DMS 273 (cell line): ENCODE results near the gene IFNGR1.
"Not testable (repeated sequence)": the region's sequence is repeated elsewhere in the genome, so short reads cannot be mapped to it uniquely, and the experiment has no call there.

Experiments used
- DNase-seq: peaks from one replicate; lab custom pipeline; 2025; ENCODE audit not compliant: unreplicated experiment; lab: John Stamatoyannopoulos, UW

Gene IFNGR1

GRCh38 chr6:137213813-137214212 is 5.4 kb downstream of the IFNGR1 start:
- DNase-seq: no peak

DNA sequence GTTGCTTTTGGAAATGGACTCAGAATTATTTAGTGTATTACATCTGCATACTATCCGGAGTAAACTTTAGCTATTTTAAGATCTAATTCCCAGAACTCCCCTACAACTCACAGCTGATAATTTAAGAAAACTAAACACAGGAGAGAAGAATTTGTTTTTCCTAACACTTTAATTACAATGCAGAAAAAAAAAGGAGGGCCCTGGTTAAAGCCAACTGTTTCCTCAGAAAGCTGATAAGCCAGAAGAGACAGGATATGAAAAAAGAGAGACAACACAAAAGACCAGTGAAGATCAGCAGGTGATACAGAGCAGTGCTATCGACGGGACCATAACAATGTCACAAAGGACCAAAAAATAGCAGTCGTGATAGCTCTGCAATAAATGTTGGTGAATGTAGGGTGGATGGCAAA is 5.8 kb downstream of the IFNGR1 start:
- no peak for DNase-seq

DNA sequence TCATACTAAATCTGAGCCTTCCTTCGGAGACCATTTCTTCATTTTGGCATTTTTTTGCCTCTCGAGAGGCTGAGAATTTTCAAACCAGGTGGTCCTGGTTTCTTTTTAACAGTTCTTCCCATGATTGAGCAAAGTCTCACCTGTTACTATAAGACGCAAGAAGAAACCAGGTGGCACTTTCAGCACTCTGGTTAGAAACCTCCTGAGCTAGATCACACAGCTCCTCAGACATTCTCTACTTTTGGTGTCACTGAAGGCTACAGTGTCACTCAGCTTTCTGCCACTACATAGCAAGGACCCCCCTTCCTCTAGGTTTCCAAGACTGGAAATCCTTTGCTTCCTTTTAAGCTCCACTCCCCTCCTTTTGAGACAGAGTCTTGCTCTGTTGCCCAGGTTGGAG is 7.3 kb downstream of the IFNGR1 start:
- no peak for DNase-seq

DNA sequence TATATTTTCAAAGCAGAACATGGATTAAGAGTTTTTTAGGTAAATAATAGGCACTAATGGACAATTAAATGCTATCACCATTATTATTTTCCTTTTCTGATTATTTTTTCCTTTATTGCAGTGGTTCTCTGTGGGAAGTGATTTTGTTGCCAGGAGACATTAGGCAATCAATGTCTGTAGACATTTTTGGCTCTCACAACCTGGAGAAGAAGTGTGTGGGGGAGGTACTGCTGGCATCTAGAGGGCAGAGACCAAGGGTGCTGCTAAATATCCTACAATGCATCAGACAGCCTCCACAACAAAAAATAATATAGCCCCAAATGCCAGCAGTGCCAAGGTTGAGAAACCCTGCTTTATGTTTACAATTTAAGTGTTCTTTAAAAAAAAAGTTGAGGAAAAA is 8.3 kb downstream of the IFNGR1 start:
- DNase-seq: no peak

DNA sequence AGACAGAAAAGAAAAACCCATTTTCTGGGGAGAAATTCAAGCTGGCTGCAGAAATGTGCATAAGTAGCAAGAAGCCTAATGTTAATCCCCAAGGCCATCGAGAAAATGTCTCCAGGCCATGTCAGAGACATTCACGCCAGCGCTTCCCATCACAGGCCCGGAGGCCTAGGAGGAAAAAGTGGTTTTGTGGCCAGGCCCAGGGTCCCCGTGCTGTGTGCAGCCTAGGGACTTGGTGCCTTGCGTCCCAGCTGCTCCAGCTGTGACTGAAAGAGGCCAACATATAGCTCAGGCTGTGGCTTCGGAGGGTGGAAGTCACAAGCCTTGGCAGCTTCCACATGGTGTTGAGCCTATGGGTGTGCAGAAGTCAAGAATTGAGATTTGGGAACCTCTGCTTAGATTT is 10.9 kb downstream of the IFNGR1 start:
- no peak for DNase-seq

DNA sequence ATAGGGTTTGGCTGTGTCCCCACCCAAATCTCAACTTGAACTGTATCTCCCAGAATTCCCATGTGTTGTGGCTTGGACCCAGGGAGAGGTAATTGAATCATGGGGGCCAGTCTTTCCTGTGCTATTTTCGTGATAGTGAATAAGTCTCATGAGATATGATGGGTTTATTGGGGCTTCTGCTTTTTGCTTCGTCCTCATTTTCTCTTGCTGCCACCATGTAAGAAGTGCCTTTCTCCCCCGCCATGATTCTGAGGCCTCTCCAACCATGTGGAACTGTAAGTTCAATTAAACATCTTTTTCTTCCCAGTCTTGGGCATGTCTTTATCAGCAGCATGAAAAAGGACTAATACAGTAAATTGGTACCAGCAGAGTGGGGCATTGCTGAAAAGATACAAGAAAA is 11.7 kb downstream of the IFNGR1 start:
- not testable (repeated sequence) for DNase-seq

- no peak for DNase-seq
Observed at GRCh38 chr6:137206577-137206976, 12.6 kb downstream of the IFNGR1 start.

DNA sequence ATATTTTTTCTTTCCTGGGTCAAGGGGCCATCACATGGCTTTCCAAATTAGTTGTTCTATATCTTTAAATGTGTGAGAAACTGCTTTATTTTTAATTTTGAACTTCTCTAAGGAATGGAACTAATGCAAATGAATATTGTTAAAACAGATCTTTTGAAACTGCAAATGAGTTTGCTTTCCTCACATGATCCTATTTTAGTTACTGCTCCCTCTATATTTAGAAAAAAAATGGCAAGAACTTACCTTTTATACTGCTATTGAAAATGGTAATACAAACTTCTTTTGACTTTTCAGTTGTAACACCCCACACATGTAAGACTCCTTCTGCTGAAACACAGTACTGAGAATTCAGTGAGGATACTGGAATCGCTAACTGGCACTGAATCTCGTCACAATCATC is 15.9 kb downstream of the IFNGR1 start:
- DNase-seq: no peak

DNA sequence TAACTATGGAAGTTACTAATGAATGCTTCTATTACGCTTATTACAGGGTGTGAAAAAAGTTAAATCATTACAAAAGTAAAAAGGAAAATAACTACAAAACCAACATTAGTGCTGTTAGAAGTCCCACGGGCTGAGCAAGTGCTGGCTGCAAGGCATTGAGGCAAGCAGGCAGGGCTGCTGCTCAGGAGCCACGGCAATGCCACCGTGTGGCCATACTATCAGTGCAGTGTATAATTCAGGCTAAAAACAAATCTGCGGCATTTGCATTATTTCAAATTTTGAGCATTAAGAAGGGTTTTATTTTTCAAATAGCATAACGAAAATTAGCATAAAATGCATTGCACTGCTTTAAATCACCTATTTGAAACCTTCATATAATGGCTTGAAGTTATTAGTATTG is 17.1 kb downstream of the IFNGR1 start:
- peak; percentile 33 for DNase-seq

DNA sequence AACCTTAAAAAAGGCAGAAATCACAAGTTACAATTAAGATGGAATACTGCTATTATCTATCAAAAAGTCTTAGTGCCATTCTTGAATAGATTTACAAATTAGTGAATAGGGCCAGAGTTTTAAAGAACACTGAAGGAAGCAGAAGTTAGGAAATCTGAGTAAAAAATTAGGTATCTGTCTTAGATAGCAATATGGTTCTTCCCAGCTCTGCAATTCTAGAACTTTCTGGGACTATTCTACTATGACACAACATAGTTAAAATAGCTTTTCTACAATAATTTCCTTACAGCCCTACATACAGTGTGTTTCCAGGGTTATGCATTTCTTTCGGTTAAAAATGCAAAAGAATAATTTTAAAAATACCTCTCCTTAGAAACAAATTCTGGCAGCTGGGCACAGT is 18.2 kb downstream of the IFNGR1 start:
- no peak for DNase-seq

DNA sequence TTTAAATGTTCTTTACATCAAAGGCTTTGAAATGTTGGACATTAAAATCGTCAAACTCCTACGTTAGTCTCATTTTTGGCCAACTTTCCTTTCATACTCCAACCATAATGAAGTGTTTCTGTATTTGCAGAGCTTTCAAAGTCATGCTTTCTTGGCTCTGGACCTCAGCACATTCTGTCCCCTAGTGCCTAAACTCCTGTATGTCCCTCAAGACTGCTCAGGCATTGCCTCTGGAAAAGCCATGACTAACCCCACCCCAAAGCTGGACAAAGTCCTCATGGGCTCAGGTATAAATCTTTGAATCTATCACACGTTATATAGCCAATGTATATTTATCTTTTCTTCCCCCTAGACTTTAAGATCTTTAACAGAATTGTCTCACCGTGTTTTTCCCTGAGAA is 18.9 kb downstream of the IFNGR1 start:
- no peak for DNase-seq

GRCh38 chr6:137197684-137198645 is 21.2 kb downstream of the IFNGR1 start:
- no peak for DNase-seq

DNA sequence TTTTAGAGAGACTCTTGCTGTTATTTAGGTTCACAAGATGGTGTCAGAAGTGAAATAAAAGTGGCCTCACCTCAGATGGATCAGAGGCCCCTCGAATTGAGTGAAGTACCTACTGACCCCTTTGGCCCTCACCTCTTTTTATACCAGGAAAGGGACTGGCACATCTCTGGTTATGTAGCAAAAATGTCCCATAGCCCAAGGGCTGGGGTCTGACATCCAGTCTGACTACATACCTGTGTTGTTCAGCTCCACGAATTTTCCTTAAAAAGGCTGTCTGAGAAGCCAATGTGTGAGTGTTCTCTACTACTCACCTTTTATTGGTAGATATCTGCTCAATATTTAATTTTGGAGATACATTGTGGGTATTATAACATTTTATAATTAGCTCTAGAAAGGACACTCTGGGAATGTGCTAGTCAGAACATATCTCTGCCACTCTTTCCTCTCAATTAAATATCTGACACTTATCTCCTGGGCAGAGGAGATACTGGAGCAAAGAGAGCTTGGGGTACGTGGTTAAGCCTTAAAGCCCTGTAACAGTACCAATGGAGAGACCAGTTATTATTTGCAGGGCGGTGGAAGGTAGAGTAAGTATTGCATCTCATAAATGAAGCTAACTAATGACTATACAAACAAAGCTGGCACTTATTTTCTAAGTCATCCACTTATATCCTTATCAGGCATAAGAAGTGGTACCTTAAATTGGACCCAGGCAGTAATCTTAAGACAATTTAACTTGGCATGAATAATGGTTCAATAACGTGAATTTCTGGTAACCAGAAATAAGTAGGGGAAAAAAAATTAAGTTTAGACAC is 25.7 kb downstream of the IFNGR1 start:
- no peak for DNase-seq

DNA sequence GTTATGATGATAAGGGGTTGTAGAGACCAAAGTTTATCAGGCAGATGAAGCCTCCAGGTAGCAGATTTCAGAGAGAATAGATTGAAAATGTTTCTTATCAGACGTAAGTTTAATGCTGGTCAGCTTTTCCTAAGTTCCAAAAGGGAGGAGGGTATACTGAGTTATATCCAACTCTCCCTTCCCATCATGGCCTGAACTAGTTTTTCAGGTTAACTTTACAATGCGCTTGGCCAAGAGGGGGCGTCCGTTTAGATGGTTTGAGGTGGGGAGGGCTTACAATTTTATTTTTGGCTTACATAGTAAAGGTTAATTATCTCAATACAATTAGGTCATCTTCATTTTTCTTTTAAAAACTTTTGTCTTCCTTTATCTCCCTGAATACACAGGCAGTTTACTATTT is 26.4 kb downstream of the IFNGR1 start:
- DNase-seq: no peak

DNA sequence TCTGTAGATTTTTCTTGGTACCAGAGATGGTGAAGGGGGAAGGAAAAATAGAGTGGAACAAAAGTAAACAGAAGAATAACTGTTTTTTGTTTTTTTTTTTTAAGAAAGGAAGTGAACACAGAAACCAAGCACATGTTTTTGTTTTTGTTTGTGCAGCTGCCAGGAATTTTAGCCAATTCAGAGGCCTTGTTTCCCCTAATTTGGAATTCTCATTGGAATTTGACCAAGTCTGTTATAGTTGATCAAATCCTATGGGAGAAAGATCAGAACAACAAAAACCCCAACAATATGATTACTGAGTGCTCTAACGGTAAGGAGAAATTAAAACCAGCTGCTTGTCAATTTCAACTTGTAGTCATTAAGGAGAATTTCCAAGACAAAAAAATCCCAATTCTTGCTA is 27.5 kb downstream of the IFNGR1 start:
- no peak for DNase-seq

DNA sequence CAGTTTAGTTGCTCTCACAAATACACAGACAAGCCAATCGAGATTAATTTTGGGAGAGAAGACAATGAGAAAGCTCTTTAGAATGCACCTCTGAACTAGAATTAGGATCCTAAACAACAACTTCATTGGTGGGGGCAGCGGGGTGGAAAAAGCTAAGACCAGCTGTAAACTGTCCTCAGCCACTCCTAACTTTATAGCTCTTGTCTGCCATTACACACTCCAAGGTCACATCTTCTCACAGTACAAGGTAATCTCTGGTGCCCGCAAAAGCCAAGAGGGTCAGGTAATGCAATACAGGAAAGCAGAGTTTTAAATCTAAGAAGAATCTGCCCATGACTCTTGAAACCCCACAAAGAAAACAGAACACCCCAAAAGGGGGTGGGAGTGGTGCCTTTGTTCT is 27.9 kb downstream of the IFNGR1 start:
- no peak for DNase-seq

DNA sequence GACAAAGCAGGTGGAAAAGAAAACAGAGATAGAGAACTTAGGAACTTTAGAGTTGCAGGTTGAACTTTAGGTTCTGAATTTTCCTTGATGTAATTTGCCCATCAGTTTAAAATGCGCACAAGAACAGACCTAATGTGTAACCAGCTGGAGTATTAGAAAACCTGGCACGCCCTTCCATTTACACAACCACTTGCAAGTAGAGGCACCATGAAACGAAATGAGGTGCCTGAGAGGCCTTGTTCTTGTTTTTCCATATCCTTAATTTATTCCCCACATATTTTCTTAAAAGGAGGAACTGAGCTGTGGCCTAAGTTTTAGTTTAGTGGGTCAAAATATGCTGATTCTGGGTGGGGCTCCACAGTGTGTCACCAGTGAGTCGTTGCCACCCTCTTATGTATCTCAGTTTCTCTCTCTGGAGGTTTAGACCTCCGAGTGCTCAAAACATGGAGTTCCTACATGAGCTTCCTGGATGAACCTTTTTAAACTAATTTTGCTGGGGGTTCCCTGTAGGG is 28.5 kb downstream of the IFNGR1 start:
- no peak for DNase-seq

DNA sequence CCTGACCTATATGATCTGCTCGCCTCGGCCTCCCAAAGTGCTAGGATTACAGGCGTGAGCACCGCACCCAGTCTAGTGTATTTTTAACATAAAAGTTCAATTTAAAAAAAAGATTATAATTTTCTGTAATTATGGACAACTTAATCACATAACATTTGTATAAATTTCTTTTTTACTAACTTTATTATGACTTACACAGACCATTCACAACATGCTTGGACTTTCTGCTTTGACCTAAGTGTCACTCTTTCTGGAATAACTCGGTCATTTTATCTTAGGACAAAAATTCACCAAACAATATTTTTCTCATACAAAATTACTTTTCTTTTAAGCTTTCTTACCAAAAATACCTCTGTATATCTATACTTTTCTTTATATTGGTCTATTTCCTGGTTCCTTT is 30.3 kb downstream of the IFNGR1 start:
- peak; percentile 72 for DNase-seq

GRCh38 chr6:137185290-137185689 is 33.9 kb downstream of the IFNGR1 start:
- no peak for DNase-seq

- no peak for DNase-seq
Observed at GRCh38 chr6:137182654-137183073, 36.5 kb downstream of the IFNGR1 start.

DNA sequence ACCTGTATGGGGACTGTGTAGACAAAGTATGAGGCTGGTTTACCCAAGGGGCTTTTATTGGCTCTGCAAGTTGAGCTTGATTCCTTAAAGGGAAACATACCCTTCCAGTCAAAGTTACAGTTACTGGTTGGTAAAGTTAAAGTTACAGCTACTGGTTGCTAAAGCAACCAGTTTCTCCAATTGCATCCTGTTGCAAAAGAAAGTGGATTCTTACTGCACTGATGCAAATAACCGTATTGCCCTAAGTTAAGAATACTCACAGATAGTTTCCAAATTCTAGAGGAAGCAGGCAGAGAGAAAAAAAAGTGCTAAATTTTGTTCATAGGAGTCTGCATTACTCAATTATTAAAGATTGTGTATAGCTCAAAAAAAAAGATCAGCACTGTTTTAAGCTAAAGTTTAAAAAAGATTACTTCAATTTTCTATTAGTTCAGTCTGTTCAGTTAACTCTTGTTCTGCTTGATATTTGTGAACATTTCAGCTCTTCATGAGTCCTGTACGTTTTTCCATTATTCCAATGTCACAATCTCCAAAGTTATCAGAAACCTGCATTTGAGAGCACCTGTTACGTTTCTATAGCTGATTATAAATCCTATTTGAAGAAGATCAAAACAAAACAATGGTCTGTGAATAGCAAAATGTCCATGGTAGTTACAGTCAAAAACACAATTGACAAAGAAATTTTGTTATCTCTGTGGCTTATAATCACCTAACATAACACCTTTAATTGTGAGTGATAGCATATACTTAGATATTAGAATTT is 37.1 kb downstream of the IFNGR1 start:
- peak; percentile 18 for DNase-seq
